Upper lobe of left lung (tissue), 4 donors: ENCODE measurements around the gene PCDHA10.

Source experiments
- CTCF ChIP-seq, 6 experiments: fragments of 450-650 bp in 4 of 6; fragments of 200-600 bp in 2 of 6; sonication (generic) in 2 of 6; IDR thresholded peaks; one replicate each; pipeline ENCODE4 v1.5.1; 2016 to 2019; ENCODE audit warnings: antibody characterized with exemption in 6 of 6
- POLR2AphosphoS5 ChIP-seq, 2 donors: sonication (generic); formaldehyde crosslinking; IDR thresholded peaks; one replicate each; pipeline ENCODE4 v1.5.1; 2017; ENCODE audit warnings: antibody characterized with exemption in 2 of 2

GRCh38 chr5:140868721-140869554 is 13.2 kb downstream of the PCDHA10 start, which contains the start of gene PCDHA11:
- TF ChIP-seq POLR2AphosphoS5 (IDR thresholded peaks at IDR 0.05) (no peak), CTCF (IDR thresholded peaks at IDR 0.05) (peak in 2 of 6 experiments; percentile 10 to 18)
